ENCODE measurements around the gene RUNX1. TPM values are rescaled to one million over a fixed set of nuclear protein-coding genes. Genes with fewer than 3 reads are reported as not detected.
A peak's percentile ranks its signal among the peaks of the same experiment; 100 is the strongest.

The RUNX1 gene
- polyA plus RNA-seq, 1 donor, result 9.7 TPM

GRCh38 chr21:35058058-35058457 lies 9.0 kb upstream of the RUNX1 start:
- no peak for DNase-seq

GRCh38 chr21:35057428-35057827 lies 8.3 kb upstream of the RUNX1 start:
- DNase-seq, result no peak

GRCh38 chr21:35053356-35054096 lies 4.4 kb upstream of the RUNX1 start:
- no peak for DNase-seq

- no peak for DNase-seq
Measured at GRCh38 chr21:35052801-35053200, 3.7 kb upstream of the RUNX1 start.

- peak; percentile 55 for DNase-seq
Measured at GRCh38 chr21:35051287-35051818, 2.3 kb upstream of the RUNX1 start.

GRCh38 chr21:35050348-35051286 lies 1.5 kb upstream of the RUNX1 start:
- DNase-seq, result no peak

GRCh38 chr21:35048183-35048601 lies 910 bp downstream of the RUNX1 start:
- no peak for DNase-seq

GRCh38 chr21:35046880-35047229 lies 2.2 kb downstream of the RUNX1 start:
- DNase-seq, result no peak

GRCh38 chr21:35046263-35046624 lies 2.9 kb downstream of the RUNX1 start:
- DNase-seq, result no peak

GRCh38 chr21:35045542-35046262 lies 3.4 kb downstream of the RUNX1 start:
- DNase-seq, result no peak

- no peak for DNase-seq
Measured at GRCh38 chr21:35044770-35045541, 4.1 kb downstream of the RUNX1 start.

GRCh38 chr21:35044128-35044527 lies 5.0 kb downstream of the RUNX1 start:
- DNase-seq, result no peak

GRCh38 chr21:35043549-35043948 lies 5.6 kb downstream of the RUNX1 start:
- DNase-seq, result no peak

GRCh38 chr21:35042836-35043235 lies 6.3 kb downstream of the RUNX1 start:
- no peak for DNase-seq

GRCh38 chr21:35041881-35042280 lies 7.2 kb downstream of the RUNX1 start:
- DNase-seq, result no peak

- DNase-seq, result no peak
Measured at GRCh38 chr21:35041122-35041521, 8.0 kb downstream of the RUNX1 start.

- DNase-seq, result no peak
Measured at GRCh38 chr21:35039595-35040289, 9.4 kb downstream of the RUNX1 start.

- DNase-seq, result no peak
Measured at GRCh38 chr21:35038772-35039319, 10.3 kb downstream of the RUNX1 start.

GRCh38 chr21:35037384-35037765 lies 11.7 kb downstream of the RUNX1 start:
- no peak for DNase-seq

GRCh38 chr21:35036465-35037383 lies 12.4 kb downstream of the RUNX1 start:
- DNase-seq, result no peak

Data from hindlimb muscle (tissue), 1 donor.